GM18951 (cell line): ENCODE data around the gene TMEM214.
"Not testable (repeated sequence)": the region's sequence is repeated elsewhere in the genome, so short reads cannot be mapped to it uniquely, and the experiment has no call there.

Source experiments
- POLR2A ChIP-seq: IDR thresholded peaks from 4 replicates; pipeline ENCODE4 v1.6.1; 2011; ENCODE audit warnings: mild to moderate bottlenecking; ENCODE audit not compliant: insufficient read length, insufficient read depth; ENCODE audit errors: extremely low read depth
- in situ Hi-C: fragments of 300-500 bp; cut with MboI; formaldehyde crosslinking; loops from one replicate; pipeline ENCODE4 v1.12.0; 2022; ENCODE audit warnings: low sequenced_read_pairs, mixed read lengths, inconsistent platforms; ENCODE audit not compliant: unreplicated experiment

TMEM214 gene

GRCh38 chr2:27072920-27073319 lies 40.2 kb downstream of the TMEM214 start:
- no peak for TF ChIP-seq POLR2A
- in situ Hi-C loops: no loop called here

DNA sequence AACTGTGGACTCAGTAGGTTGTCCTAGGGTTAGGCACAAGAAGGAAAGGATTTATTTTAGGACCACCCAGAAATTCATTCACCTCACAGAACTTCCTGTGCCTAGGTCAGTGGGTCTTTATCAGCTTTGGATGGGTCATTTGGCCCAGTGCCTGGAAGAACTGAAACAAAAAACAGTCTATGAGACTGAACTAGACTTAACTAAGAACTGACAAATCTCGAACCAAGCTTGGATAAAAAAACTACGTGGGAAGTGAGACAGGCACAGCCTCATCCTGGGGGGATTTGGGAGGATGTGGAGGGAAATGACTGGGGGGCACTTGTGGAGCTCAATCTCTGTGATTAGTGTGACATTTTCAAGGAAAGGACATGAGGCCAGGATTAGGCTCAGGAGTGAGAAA lies 41.0 kb downstream of the TMEM214 start:
- in situ Hi-C loops: no loop called here
- no peak for TF ChIP-seq POLR2A

GRCh38 chr2:27074738-27075565 lies 42.2 kb downstream of the TMEM214 start:
- peak; percentile 35 for TF ChIP-seq POLR2A
- in situ Hi-C loops: no loop called here

DNA sequence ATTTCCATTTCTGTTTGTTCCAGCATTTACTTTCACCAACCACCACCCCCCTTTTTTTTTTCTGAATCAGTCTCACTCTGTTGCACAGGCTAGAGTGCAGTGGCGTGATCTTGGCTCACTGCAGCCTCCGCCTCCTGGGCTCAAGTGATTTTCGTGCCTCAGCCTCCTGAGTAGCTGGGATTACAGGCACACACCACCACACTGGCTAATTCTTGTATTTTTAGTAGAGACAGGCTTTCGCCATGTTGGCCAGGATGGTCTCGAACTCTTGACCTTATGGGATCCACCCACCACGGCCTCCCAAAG lies 42.8 kb downstream of the TMEM214 start:
- in situ Hi-C loops: not testable (repeated sequence)

- no peak for TF ChIP-seq POLR2A
- in situ Hi-C loops: no loop called here
Observed at GRCh38 chr2:27076323-27076722, 43.6 kb downstream of the TMEM214 start.

- in situ Hi-C loops: no loop called here
Observed at GRCh38 chr2:27077231-27077630, 44.5 kb downstream of the TMEM214 start.

GRCh38 chr2:27078267-27079194 lies 45.8 kb downstream of the TMEM214 start, which contains the start of gene EMILIN1:
TSS of gene EMILIN1 (plus strand) at chr2:27078615. CDS start at chr2:27079066, 451 bp downstream.
- no peak for TF ChIP-seq POLR2A
- in situ Hi-C loops: no loop called here

More at GRCh38 chr2:27077231-27077630, 44.5 kb downstream of the TMEM214 start:
- no peak for TF ChIP-seq POLR2A

GRCh38 chr2:27079233-27080139 lies 46.7 kb downstream of the TMEM214 start:
- in situ Hi-C loops: no loop called here
- TF ChIP-seq POLR2A: no peak

GRCh38 chr2:27080140-27080469 lies 47.3 kb downstream of the TMEM214 start:
- TF ChIP-seq POLR2A: no peak
- in situ Hi-C loops: no loop called here

GRCh38 chr2:27080603-27080936 lies 47.8 kb downstream of the TMEM214 start:
- in situ Hi-C loops: no loop called here
- no peak for TF ChIP-seq POLR2A

- in situ Hi-C loops: no loop called here
- no peak for TF ChIP-seq POLR2A
Observed at GRCh38 chr2:27081984-27082772, 49.4 kb downstream of the TMEM214 start.

DNA sequence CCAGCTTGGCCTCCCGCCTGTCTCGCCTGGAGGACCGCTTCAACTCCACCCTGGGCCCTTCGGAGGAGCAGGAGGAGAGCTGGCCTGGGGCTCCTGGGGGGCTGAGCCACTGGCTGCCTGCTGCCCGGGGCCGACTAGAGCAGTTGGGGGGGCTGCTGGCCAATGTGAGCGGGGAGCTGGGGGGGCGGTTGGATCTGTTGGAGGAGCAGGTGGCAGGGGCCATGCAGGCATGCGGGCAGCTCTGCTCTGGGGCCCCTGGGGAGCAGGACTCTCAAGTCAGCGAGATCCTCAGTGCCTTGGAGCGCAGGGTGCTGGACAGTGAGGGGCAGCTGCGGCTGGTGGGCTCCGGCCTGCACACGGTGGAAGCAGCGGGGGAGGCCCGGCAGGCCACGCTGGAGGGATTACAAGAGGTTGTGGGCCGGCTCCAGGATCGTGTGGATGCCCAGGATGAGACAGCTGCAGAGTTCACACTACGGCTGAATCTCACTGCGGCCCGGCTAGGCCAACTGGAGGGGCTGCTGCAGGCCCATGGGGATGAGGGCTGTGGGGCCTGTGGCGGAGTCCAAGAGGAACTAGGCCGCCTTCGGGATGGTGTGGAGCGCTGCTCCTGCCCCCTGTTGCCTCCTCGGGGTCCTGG lies 50.1 kb downstream of the TMEM214 start:
- TF ChIP-seq POLR2A: no peak
- in situ Hi-C loops: no loop called here
